Measurements from ENCODE around the gene ACSS2. TPM values are rescaled to one million over a fixed set of nuclear protein-coding genes. Genes with fewer than 3 reads are reported as not detected.
A peak's percentile ranks its signal among the peaks of the same experiment; 100 is the strongest.

The ACSS2 gene
- total and polyA plus RNA-seq, 2 of the 8 experiments (the other 6 are each of a cell fraction or from before 2014, with no cell fraction given) = 17.7 to 24.2 TPM

DNA sequence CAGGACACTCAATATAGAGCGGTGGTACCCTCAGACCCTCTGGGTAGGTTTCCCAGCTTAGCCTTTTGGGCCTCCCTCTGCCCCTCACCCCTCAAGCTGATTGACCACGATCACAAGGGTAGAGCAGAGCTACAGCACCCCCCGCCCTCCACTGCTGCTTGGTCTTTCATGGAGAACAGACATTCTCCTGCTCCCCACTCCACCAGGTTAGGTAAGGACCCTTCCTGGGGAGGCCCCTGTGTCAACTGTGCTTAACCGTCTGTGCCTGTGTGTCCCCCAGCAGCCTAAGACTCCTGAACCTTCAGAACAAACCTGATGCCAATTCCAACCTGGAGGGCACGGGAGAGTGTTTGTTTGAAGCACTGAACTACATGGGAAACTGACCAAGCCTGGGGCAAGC is 91.0 kb downstream of the ACSS2 start:
- H3K4me3 ChIP-seq (ENCODE audit: extremely low read depth in 1 of 4, insufficient read depth in 2 of 4, low read depth in 3 of 4, low read length in 4 of 4) = no peak overlapping the region
- H3K4me2 ChIP-seq (ENCODE audit: insufficient read depth in 1 of 2, low read depth in 2 of 2, low read length in 2 of 2) = no peak overlapping the region
- no peaks in the 10 kb centered on the region; a peak in 1 of 7 replicates for H3K4me1 ChIP-seq (replicated peaks in 1 of 4; ENCODE audit: control insufficient read depth in 3 of 4, insufficient read depth in 4 of 4, low read length in 3 of 4)
- H4K91ac ChIP-seq (replicated peaks; ENCODE audit: insufficient read length, low read length) = no peak overlapping the region
- no peak overlapping the region for H2BK20ac ChIP-seq (ENCODE audit: low read length)
- no peak overlapping the region for H2AK5ac ChIP-seq (ENCODE audit: low read depth, low read length)
- no peaks in the 10 kb centered on the region for H3K23me2 ChIP-seq (ENCODE audit: low read depth, low read length)
- peak overlapping the region; percentile 39; the same call in 1 of the 2 replicates for H2BK12ac ChIP-seq (ENCODE audit: low read depth, low read length)
- no peak overlapping the region for H3K9ac ChIP-seq (replicated peaks in 1 of 4; ENCODE audit: extremely low read depth in 1 of 4, low read depth in 3 of 4, low read length in 3 of 4)
- H3K18ac ChIP-seq (ENCODE audit: extremely low read depth, low read length) = no peak overlapping the region
- H3K14ac ChIP-seq (ENCODE audit: insufficient read length) = no peak overlapping the region
- CTCF ChIA-PET (ENCODE audit: partially characterized antibody) = interaction anchor here (1.0 to 3.0 kb wide), 5 partner anchors 9 to 94 kb away, joined by 3 to 10 read pairs (median 3); partner anchors contain the start of genes GGT7, GSS and MYH7B
- no peak overlapping the region for H2BK5ac ChIP-seq (ENCODE audit: low read depth, low read length)
- TF ChIP-seq POLR2A (IDR thresholded peaks at IDR 0.05; ENCODE audit: control extremely low read depth in 1 of 2, low read depth in 2 of 2, low read length in 2 of 2) = no peak
- TF ChIP-seq RAD21 (IDR thresholded peaks at IDR 0.05 in 1 of 2, conservative IDR thresholded peaks at IDR 0.05 in 1 of 2; ENCODE audit: low read depth in 2 of 2, low read length in 2 of 2) = no peak
- TF ChIP-seq RFX5 (IDR thresholded peaks at IDR 0.05; ENCODE audit: borderline replicate concordance, low read depth, low read length) = no peak
- TF ChIP-seq SP1 (IDR thresholded peaks at IDR 0.05; ENCODE audit: low read depth, low read length) = no peak
- no peak for TF ChIP-seq CTCF (IDR thresholded peaks at IDR 0.05; ENCODE audit: control extremely low read depth in 1 of 3, insufficient read depth in 1 of 3, low read depth in 1 of 3, low read length in 3 of 3)
- TF ChIP-seq TAF1 (IDR thresholded peaks at IDR 0.05; ENCODE audit: low read depth, low read length) = no peak
- TF ChIP-seq ASH2L (IDR thresholded peaks at IDR 0.05; ENCODE audit: low read length) = no peak
- H3K36me3 ChIP-seq (ENCODE audit: control insufficient read depth in 2 of 4, insufficient read depth in 4 of 4, low read length in 3 of 4) = no peaks in the 10 kb centered on the region
- H3K79me1 ChIP-seq (ENCODE audit: low read depth, low read length) = no peaks in the 10 kb centered on the region
- no peaks in the 10 kb centered on the region for H3K27me3 ChIP-seq (replicated peaks in 1 of 4; ENCODE audit: control insufficient read depth in 3 of 4, extremely low read depth in 1 of 4, insufficient read depth in 3 of 4, low read length in 3 of 4)
- no peak overlapping the region for H3K56ac ChIP-seq (replicated peaks; ENCODE audit: insufficient read length, low read depth, low read length)
- POLR2A ChIA-PET (ENCODE audit: partially characterized antibody) = interaction anchor here (0.6 to 0.7 kb wide), 2 partner anchors 11 to 66 kb away, joined by 3 read pairs; no protein-coding TSS in a partner anchor
- H2BK120ac ChIP-seq (replicated peaks; ENCODE audit: low read depth, low read length) = no peak overlapping the region
- no peaks in the 10 kb centered on the region for H3K9me3 ChIP-seq (ENCODE audit: insufficient read depth in 2 of 2, low read depth in 1 of 2, low read length in 1 of 2)
- no peak overlapping the region for H2BK15ac ChIP-seq (ENCODE audit: low read length)
- FAIRE-seq (no peak), DNase-seq (ENCODE audit: low read depth in 1 of 2, low spot score in 2 of 2) (no peak)
- H4K20me1 ChIP-seq (replicated peaks in 1 of 2; ENCODE audit: control insufficient read depth in 1 of 2, insufficient read depth in 2 of 2, low read length in 2 of 2) = no peaks in the 10 kb centered on the region
- H3K27ac ChIP-seq (ENCODE audit: low read depth, low read length) = no peak overlapping the region
- H4K5ac ChIP-seq (ENCODE audit: insufficient read length, low read depth, low read length) = no peak overlapping the region
- no peak overlapping the region for H3K23ac ChIP-seq (ENCODE audit: insufficient read length)
- 81% methylated on average over 3 of the region's 5 CpGs; no CpG with 5 or more reads in 1 of the 2 experiments for WGBS, 2 experiments (ENCODE audit: extremely low coverage in 1 of 2, insufficient coverage in 1 of 2, insufficient read length in 1 of 2, insufficient replicate concordance in 2 of 2, low coverage in 1 of 2, low lambda C conversion rate in 2 of 2, missing lambda C conversion rate in 1 of 2)
- no peak overlapping the region for H4K8ac ChIP-seq (ENCODE audit: extremely low read depth, insufficient read depth, low read length)
- H3K4ac ChIP-seq (replicated peaks; ENCODE audit: insufficient read length, low read depth, low read length) = no peak overlapping the region
- H3K79me2 ChIP-seq (ENCODE audit: control insufficient read depth in 1 of 2, insufficient read depth in 2 of 2, low read length in 2 of 2) = no peaks in the 10 kb centered on the region
- H2AFZ ChIP-seq (ENCODE audit: low read length) = no peak overlapping the region
